GM23338 (cell line): ENCODE measurements around the gene CACNA1H.

ENCODE experiments used
- CREB1 ChIP-seq: fragments of 250-450 bp; sonication (Bioruptor Pico); IDR thresholded peaks from 2 replicates; pipeline ENCODE4 v1.5.0; 2020; ENCODE audit warnings: low read depth, mild to moderate bottlenecking, moderate library complexity
- EZH2 ChIP-seq: fragments of 200-600 bp; sonication (generic); IDR thresholded peaks from one replicate; pipeline ENCODE4 v1.8.0; 2017; ENCODE audit warnings: antibody characterized with exemption, mild to moderate bottlenecking, low read depth; ENCODE audit not compliant: unreplicated experiment
- EZH2phosphoT487 ChIP-seq: fragments of 200-600 bp; sonication (generic); IDR thresholded peaks from one replicate; pipeline ENCODE4 v1.8.1; 2018; ENCODE audit warnings: antibody characterized with exemption; ENCODE audit not compliant: unreplicated experiment
- NANOG ChIP-seq: IDR thresholded peaks from 2 replicates; pipeline ENCODE4 v1.6.1; 2016; ENCODE audit warnings: antibody characterized with exemption, borderline replicate concordance
- POLR2AphosphoS5 ChIP-seq: IDR thresholded peaks from 2 replicates; pipeline ENCODE4 v1.6.1; 2016; ENCODE audit warnings: antibody characterized with exemption, low read depth
- STAT1 ChIP-seq: IDR thresholded peaks from one replicate; pipeline ENCODE4 v1.6.1; 2016; ENCODE audit warnings: antibody characterized with exemption; ENCODE audit not compliant: unreplicated experiment
- TF ChIP-seq, protein P1 (sequence below), 2 experiments: fragments of 200-600 bp in 1 of 2; sonication (generic) in 1 of 2; conservative IDR thresholded peaks; 2 replicates each; pipeline versions ENCODE4 v1.5.1 to v1.6.1; 2016 to 2017; ENCODE audit warnings: antibody characterized with exemption in 2 of 2, low read depth in 2 of 2, mild to moderate bottlenecking in 2 of 2, moderate library complexity in 1 of 2
- TF ChIP-seq, protein P2 (sequence below): IDR thresholded peaks from 2 replicates; pipeline ENCODE4 v1.6.1; 2016; ENCODE audit warnings: antibody characterized with exemption
- TF ChIP-seq, protein P3 (sequence below): IDR thresholded peaks from one replicate; pipeline ENCODE4 v1.6.1; 2018; ENCODE audit warnings: antibody characterized with exemption; ENCODE audit not compliant: unreplicated experiment

DNA sequence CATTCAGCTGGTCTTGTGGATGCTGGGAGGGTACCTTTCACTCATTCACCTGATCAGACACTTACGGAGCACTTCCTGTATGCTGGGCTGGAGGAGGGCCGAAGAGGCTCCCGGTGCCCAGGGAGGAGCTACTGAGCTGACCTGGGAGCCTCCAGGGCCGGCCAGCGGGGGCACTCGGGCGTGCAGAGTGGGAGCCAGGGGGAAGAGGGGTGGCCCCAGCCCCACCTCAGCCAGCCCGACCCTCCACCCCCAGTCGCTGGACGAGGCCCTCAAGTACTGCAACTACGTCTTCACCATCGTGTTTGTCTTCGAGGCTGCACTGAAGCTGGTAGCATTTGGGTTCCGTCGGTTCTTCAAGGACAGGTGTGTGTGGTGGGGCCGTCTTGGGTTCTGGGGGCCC, 61.8 kb downstream of the CACNA1H start:
- TF ChIP-seq, protein P1, sequence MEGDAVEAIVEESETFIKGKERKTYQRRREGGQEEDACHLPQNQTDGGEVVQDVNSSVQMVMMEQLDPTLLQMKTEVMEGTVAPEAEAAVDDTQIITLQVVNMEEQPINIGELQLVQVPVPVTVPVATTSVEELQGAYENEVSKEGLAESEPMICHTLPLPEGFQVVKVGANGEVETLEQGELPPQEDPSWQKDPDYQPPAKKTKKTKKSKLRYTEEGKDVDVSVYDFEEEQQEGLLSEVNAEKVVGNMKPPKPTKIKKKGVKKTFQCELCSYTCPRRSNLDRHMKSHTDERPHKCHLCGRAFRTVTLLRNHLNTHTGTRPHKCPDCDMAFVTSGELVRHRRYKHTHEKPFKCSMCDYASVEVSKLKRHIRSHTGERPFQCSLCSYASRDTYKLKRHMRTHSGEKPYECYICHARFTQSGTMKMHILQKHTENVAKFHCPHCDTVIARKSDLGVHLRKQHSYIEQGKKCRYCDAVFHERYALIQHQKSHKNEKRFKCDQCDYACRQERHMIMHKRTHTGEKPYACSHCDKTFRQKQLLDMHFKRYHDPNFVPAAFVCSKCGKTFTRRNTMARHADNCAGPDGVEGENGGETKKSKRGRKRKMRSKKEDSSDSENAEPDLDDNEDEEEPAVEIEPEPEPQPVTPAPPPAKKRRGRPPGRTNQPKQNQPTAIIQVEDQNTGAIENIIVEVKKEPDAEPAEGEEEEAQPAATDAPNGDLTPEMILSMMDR (conservative IDR thresholded peaks at IDR 0.05; ENCODE audit: low read depth in 2 of 2): no peak
- TF ChIP-seq, protein P2, sequence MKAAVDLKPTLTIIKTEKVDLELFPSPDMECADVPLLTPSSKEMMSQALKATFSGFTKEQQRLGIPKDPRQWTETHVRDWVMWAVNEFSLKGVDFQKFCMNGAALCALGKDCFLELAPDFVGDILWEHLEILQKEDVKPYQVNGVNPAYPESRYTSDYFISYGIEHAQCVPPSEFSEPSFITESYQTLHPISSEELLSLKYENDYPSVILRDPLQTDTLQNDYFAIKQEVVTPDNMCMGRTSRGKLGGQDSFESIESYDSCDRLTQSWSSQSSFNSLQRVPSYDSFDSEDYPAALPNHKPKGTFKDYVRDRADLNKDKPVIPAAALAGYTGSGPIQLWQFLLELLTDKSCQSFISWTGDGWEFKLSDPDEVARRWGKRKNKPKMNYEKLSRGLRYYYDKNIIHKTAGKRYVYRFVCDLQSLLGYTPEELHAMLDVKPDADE: no peak
- TF ChIP-seq EZH2phosphoT487 (no peak), EZH2 (no peak), POLR2AphosphoS5 (no peak), NANOG (no peak), CREB1 (CRISPR knock-in tag) (no peak), STAT1 (no peak)
- TF ChIP-seq, protein P3, sequence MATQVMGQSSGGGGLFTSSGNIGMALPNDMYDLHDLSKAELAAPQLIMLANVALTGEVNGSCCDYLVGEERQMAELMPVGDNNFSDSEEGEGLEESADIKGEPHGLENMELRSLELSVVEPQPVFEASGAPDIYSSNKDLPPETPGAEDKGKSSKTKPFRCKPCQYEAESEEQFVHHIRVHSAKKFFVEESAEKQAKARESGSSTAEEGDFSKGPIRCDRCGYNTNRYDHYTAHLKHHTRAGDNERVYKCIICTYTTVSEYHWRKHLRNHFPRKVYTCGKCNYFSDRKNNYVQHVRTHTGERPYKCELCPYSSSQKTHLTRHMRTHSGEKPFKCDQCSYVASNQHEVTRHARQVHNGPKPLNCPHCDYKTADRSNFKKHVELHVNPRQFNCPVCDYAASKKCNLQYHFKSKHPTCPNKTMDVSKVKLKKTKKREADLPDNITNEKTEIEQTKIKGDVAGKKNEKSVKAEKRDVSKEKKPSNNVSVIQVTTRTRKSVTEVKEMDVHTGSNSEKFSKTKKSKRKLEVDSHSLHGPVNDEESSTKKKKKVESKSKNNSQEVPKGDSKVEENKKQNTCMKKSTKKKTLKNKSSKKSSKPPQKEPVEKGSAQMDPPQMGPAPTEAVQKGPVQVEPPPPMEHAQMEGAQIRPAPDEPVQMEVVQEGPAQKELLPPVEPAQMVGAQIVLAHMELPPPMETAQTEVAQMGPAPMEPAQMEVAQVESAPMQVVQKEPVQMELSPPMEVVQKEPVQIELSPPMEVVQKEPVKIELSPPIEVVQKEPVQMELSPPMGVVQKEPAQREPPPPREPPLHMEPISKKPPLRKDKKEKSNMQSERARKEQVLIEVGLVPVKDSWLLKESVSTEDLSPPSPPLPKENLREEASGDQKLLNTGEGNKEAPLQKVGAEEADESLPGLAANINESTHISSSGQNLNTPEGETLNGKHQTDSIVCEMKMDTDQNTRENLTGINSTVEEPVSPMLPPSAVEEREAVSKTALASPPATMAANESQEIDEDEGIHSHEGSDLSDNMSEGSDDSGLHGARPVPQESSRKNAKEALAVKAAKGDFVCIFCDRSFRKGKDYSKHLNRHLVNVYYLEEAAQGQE: no peak
